Measurements from ENCODE around the gene RNF26. TPM values are rescaled to one million over a fixed set of nuclear protein-coding genes. Genes with fewer than 3 reads are reported as not detected.

The RNF26 gene
- total RNA-seq, 2 donors from 2014 or later, result 5.7 to 9.2 TPM

- DNase-seq (peak in 1 of 4 donors; percentile 38), ATAC-seq (no peak)
- no peaks in the 10 kb centered on the region for H3K27me3 ChIP-seq
- peaks cover 52% of the 10 kb centered on the region for H3K4me1 ChIP-seq
- WGBS, 2 donors, result 64 to 70% methylated on average over 8 to 11 of the region's 11 CpGs
- H3K4me3 ChIP-seq, result no peak overlapping the region
- TF ChIP-seq POLR2A (IDR thresholded peaks at IDR 0.05) (no peak), CTCF (IDR thresholded peaks at IDR 0.05) (no peak)
- peak overlapping the region in 3 of 4 donors; percentile 69 to 85 (median 75) for H3K27ac ChIP-seq
- H3K9me3 ChIP-seq, result no peaks in the 10 kb centered on the region
- no peaks in the 10 kb centered on the region for H3K36me3 ChIP-seq (replicated peaks in 1 of 2; ENCODE audit: insufficient read depth in 1 of 2, low read depth in 2 of 2)
- intact Hi-C loops (cut with DNase I), result loop anchor here (5.0 kb wide), 1 partner anchor 38 kb away; no protein-coding TSS in a partner anchor
Observed at GRCh38 chr11:119338965-119339588, 4.8 kb downstream of the RNF26 start.

GRCh38 chr11:119339589-119340334, 5.4 kb downstream of the RNF26 start:
- intact Hi-C loops (cut with DNase I), result loop anchor here (5.0 kb wide), 1 partner anchor 38 kb away; no protein-coding TSS in a partner anchor
- peak; percentile 62 for ATAC-seq

GRCh38 chr11:119340335-119341221, 6.3 kb downstream of the RNF26 start, which contains the start of gene C1QTNF5:
Gene C1QTNF5, minus strand, starts transcription at chr11:119340883. Its CDS starts 486 bp downstream, at chr11:119340397.
- ATAC-seq (peak; percentile 54), DNase-seq (peak; percentile 70 to 87 (median 80))
- TF ChIP-seq POLR2A (IDR thresholded peaks at IDR 0.05) (peak in 2 of 3 donors; percentile 50 to 57), CTCF (IDR thresholded peaks at IDR 0.05) (peak in 1 of 7 experiments; percentile 3)
- Histone ChIP-seq H3K27me3 (no peaks in the 10 kb centered on the region), H3K9me3 (no peaks in the 10 kb centered on the region), H3K4me3 (no peak within 1 kb of the TSS), H3K27ac (peak within 1 kb of the TSS; percentile 69 to 85 (median 77)), H3K4me1 (peaks cover 43% of the 10 kb centered on the region), H3K36me3 (replicated peaks in 1 of 2; ENCODE audit: insufficient read depth in 1 of 2, low read depth in 2 of 2) (no peaks in the 10 kb centered on the region)
- WGBS, 2 donors, result 20 to 41% methylated on average over 23 to 51 of the region's 53 CpGs
- intact Hi-C loops (cut with DNase I), result no loop called here

More at GRCh38 chr11:119339589-119340334, 5.4 kb downstream of the RNF26 start:
- Histone ChIP-seq H3K4me3 (no peak overlapping the region), H3K36me3 (replicated peaks in 1 of 2; ENCODE audit: insufficient read depth in 1 of 2, low read depth in 2 of 2) (no peaks in the 10 kb centered on the region), H3K4me1 (peaks cover 51% of the 10 kb centered on the region), H3K9me3 (no peaks in the 10 kb centered on the region), H3K27me3 (no peaks in the 10 kb centered on the region), H3K27ac (peak overlapping the region; percentile 69 to 85 (median 77))
- TF ChIP-seq POLR2A (IDR thresholded peaks at IDR 0.05) (peak in 1 of 3 donors; percentile 7), CTCF (IDR thresholded peaks at IDR 0.05) (peak; percentile 73 to 92 (median 82))
- WGBS, 2 donors, result 11 to 20% methylated on average over 1 to 46 of the region's 86 CpGs
- peak; percentile 69 to 79 (median 72) for DNase-seq

- no peak overlapping the region for H3K4me3 ChIP-seq
- WGBS, 2 donors, result 30 to 42% methylated on average over 4 to 16 of the region's 16 CpGs
- ATAC-seq (peak; percentile 19), DNase-seq (peak in 3 of 4 donors; percentile 46 to 59 (median 55))
- no peaks in the 10 kb centered on the region for H3K27me3 ChIP-seq
- TF ChIP-seq POLR2A (IDR thresholded peaks at IDR 0.05), result peak in 1 of 3 donors; percentile 6
- TF ChIP-seq CTCF (IDR thresholded peaks at IDR 0.05), result no peak
- intact Hi-C loops (cut with DNase I), result no loop called here
- H3K4me1 ChIP-seq, result peaks cover 38% of the 10 kb centered on the region
- H3K9me3 ChIP-seq, result no peaks in the 10 kb centered on the region
- H3K36me3 ChIP-seq (replicated peaks in 1 of 2; ENCODE audit: insufficient read depth in 1 of 2, low read depth in 2 of 2), result no peaks in the 10 kb centered on the region
- peak overlapping the region; percentile 69 to 85 (median 77) for H3K27ac ChIP-seq
Observed at GRCh38 chr11:119341222-119342022, 7.1 kb downstream of the RNF26 start.
